GM12891 (cell line): ENCODE measurements around the gene TGOLN2.

Source experiments
- PAX5 ChIP-seq: IDR thresholded peaks from 2 replicates; pipeline ENCODE4 v1.6.1; 2011; ENCODE audit warnings: low read length, moderate library complexity, mild to moderate bottlenecking; ENCODE audit not compliant: insufficient read depth, severe bottlenecking
- POLR2A ChIP-seq: IDR thresholded peaks from 2 replicates; pipeline ENCODE4 v1.6.1; 2011; ENCODE audit warnings: low read depth, low read length, control low read depth
- TAF1 ChIP-seq: IDR thresholded peaks from 2 replicates; pipeline ENCODE4 v1.6.1; 2011; ENCODE audit warnings: low read depth, low read length, control low read depth

DNA sequence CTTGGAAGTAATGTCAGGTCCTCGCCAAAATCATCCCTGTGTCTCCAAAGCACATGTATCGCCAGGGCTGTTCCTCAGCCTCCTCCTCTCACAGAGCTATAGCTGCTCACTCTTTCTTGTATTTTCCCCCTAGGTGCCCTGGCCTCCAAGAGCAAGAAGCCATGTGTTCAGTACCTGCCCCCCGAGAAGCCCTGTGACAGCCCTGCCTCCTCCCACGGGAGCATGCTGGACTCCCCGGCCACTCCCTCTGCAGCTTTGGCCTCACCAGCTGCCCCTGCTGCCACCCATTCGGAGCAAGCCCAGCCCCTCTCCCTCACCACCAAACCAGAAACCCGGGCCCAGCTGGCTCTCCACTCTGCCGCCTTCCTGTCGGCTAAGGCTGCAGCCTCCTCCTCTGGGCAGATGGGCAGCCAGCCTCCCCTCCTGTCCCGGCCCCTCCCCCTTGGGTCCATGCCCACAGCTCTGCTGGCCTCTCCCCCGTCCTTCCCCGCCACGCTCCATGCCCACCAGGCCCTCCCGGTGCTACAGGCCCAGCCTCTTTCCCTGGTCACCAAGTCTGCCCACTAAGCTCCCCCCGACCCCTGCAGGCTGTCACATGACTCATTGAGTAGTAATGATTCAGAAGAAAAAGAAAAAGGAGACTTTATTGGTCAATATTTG lies 18.8 kb downstream of the TGOLN2 start:
- TF ChIP-seq POLR2A = no peak
- TF ChIP-seq TAF1 = no peak
- TF ChIP-seq PAX5 = no peak
